ENCODE data around the gene SLC25A42.

SLC25A42 gene

GRCh38 chr19:19075126-19075525 is 11.3 kb downstream of the SLC25A42 start:
- Histone ChIP-seq H3K4me1 (peaks cover 9% of the 10 kb centered on the region), H3K9me3 (no peaks in the 10 kb centered on the region), H3K27me3 (no peaks in the 10 kb centered on the region), H3K4me3 (ENCODE audit: low read depth, low read length) (no peak overlapping the region), H3K36me3 (no peaks in the 10 kb centered on the region)
- no peak for DNase-seq
- TF ChIP-seq CTCF (IDR thresholded peaks at IDR 0.05; ENCODE audit: low read depth, low read length): no peak

- no peak overlapping the region for H3K4me3 ChIP-seq (ENCODE audit: low read depth, low read length)
- H3K36me3 ChIP-seq: no peaks in the 10 kb centered on the region
- peaks cover 9% of the 10 kb centered on the region for H3K4me1 ChIP-seq
- no peaks in the 10 kb centered on the region for H3K27me3 ChIP-seq
- no peak for DNase-seq
- TF ChIP-seq CTCF (IDR thresholded peaks at IDR 0.05; ENCODE audit: low read depth, low read length): no peak
- no peaks in the 10 kb centered on the region for H3K9me3 ChIP-seq
Measured at GRCh38 chr19:19076476-19076875, 12.7 kb downstream of the SLC25A42 start.

GRCh38 chr19:19077103-19077502 is 13.3 kb downstream of the SLC25A42 start:
- TF ChIP-seq CTCF (IDR thresholded peaks at IDR 0.05; ENCODE audit: low read depth, low read length): no peak
- Histone ChIP-seq H3K9me3 (no peaks in the 10 kb centered on the region), H3K4me3 (ENCODE audit: low read depth, low read length) (no peak overlapping the region), H3K27me3 (no peaks in the 10 kb centered on the region), H3K36me3 (no peaks in the 10 kb centered on the region), H3K4me1 (peaks cover 9% of the 10 kb centered on the region)
- no peak for DNase-seq

- Histone ChIP-seq H3K27me3 (no peaks in the 10 kb centered on the region), H3K36me3 (no peaks in the 10 kb centered on the region)
- no peak for DNase-seq
Measured at GRCh38 chr19:19078801-19079200, 15.0 kb downstream of the SLC25A42 start.

GRCh38 chr19:19079571-19079970 is 15.8 kb downstream of the SLC25A42 start:
- H3K4me1 ChIP-seq: peaks cover under 1% of the 10 kb centered on the region; the same call in 1 of the 2 replicates
- H3K27me3 ChIP-seq: no peaks in the 10 kb centered on the region
- no peak for TF ChIP-seq CTCF (IDR thresholded peaks at IDR 0.05; ENCODE audit: low read depth, low read length)
- no peak overlapping the region for H3K4me3 ChIP-seq (ENCODE audit: low read depth, low read length)
- DNase-seq: no peak
- no peaks in the 10 kb centered on the region for H3K36me3 ChIP-seq
- H3K9me3 ChIP-seq: no peaks in the 10 kb centered on the region

More at GRCh38 chr19:19078801-19079200, 15.0 kb downstream of the SLC25A42 start:
- no peak overlapping the region for H3K4me3 ChIP-seq (ENCODE audit: low read depth, low read length)
- H3K9me3 ChIP-seq: no peaks in the 10 kb centered on the region
- TF ChIP-seq CTCF (IDR thresholded peaks at IDR 0.05; ENCODE audit: low read depth, low read length): no peak
- H3K4me1 ChIP-seq: peaks cover 8% of the 10 kb centered on the region

- no peak for DNase-seq
- TF ChIP-seq CTCF (IDR thresholded peaks at IDR 0.05; ENCODE audit: low read depth, low read length): no peak
- Histone ChIP-seq H3K27me3 (no peaks in the 10 kb centered on the region), H3K36me3 (no peaks in the 10 kb centered on the region), H3K4me3 (ENCODE audit: low read depth, low read length) (no peak overlapping the region), H3K9me3 (no peaks in the 10 kb centered on the region), H3K4me1 (no peaks in the 10 kb centered on the region)
Measured at GRCh38 chr19:19081642-19082151, 17.9 kb downstream of the SLC25A42 start.
